CD4-positive, CD25-positive, alpha-beta regulatory T cell (primary cell): ENCODE data around the gene ID3. TPM values are rescaled to one million over a fixed set of nuclear protein-coding genes. Genes with fewer than 3 reads are reported as not detected.

Source experiments
- ATAC-seq, 2 donors: fragments of 150-1000 bp; cut with Tn5 transposase; one replicate each; pipeline ENCODE4 v1.10.0; 2021; ENCODE audit warnings: low read depth in 2 of 2, moderate number of reproducible peaks in 2 of 2, moderate library complexity in 1 of 2
- DNase-seq, 3 donors: peaks; one replicate each; pipeline versions ENCODE4 v3.0.0 to v3.0.0-alpha.2; 2012 to 2022; ENCODE audit warnings: mixed read lengths in 1 of 3
- H3K27ac ChIP-seq: one replicate; pipeline ENCODE4 v1.7.0; 2013; ENCODE audit warnings: mild to moderate bottlenecking, low read length; ENCODE audit not compliant: insufficient read depth, poor library complexity, severe bottlenecking
- H3K27me3 ChIP-seq: one replicate; pipeline ENCODE4 v1.7.0; 2013; ENCODE audit warnings: low read length; ENCODE audit not compliant: control insufficient read depth, insufficient read depth
- H3K36me3 ChIP-seq: one replicate; pipeline ENCODE4 v1.7.0; 2013; ENCODE audit warnings: mild to moderate bottlenecking, low read length, moderate library complexity; ENCODE audit not compliant: control insufficient read depth, insufficient read depth
- H3K4me1 ChIP-seq: 2 replicates; pipeline ENCODE4 v1.7.0; 2013; ENCODE audit warnings: mild to moderate bottlenecking, low read length; ENCODE audit not compliant: insufficient read depth, control insufficient read depth, poor library complexity, severe bottlenecking
- H3K4me3 ChIP-seq: one replicate; pipeline ENCODE4 v1.7.0; 2013; ENCODE audit warnings: low read depth, mild to moderate bottlenecking, low read length, moderate library complexity
- H3K9me3 ChIP-seq, 2 experiments: 1 replicate in 1 of 2; 2 replicates in 1 of 2; pipeline ENCODE4 v1.7.0; 2013; ENCODE audit warnings: low read length in 2 of 2, mild to moderate bottlenecking in 1 of 2, moderate library complexity in 1 of 2; ENCODE audit not compliant: control insufficient read depth in 2 of 2
- H3K27ac Mint-ChIP-seq, 3 donors: one replicate each; pipeline ENCODE4 v1.8.0; 2020 to 2022; ENCODE audit warnings: mild to moderate bottlenecking in 3 of 3, mixed read lengths in 3 of 3, moderate library complexity in 2 of 3
- H3K27me3 Mint-ChIP-seq: one replicate; pipeline ENCODE4 v1.8.0; 2022; ENCODE audit warnings: mild to moderate bottlenecking, mixed read lengths
- H3K36me3 Mint-ChIP-seq: one replicate; pipeline ENCODE4 v1.8.0; 2020; ENCODE audit warnings: mixed read lengths
- H3K4me1 Mint-ChIP-seq, 4 donors: one replicate each; pipeline ENCODE4 v1.8.0; 2020 to 2022; ENCODE audit warnings: mixed read lengths in 4 of 4, mild to moderate bottlenecking in 1 of 4
- H3K4me3 Mint-ChIP-seq, 4 donors: one replicate each; pipeline ENCODE4 v1.8.0; 2020 to 2022; ENCODE audit warnings: mild to moderate bottlenecking in 4 of 4, mixed read lengths in 4 of 4, moderate library complexity in 3 of 4
- H3K9me3 Mint-ChIP-seq, 7 donors: one replicate each; pipeline ENCODE4 v1.8.0; 2020 to 2022; ENCODE audit warnings: mixed read lengths in 7 of 7, mild to moderate bottlenecking in 3 of 7, moderate library complexity in 2 of 7
- polyA plus RNA-seq, 4 donors: library from polyadenylated mRNA; unstranded; fragments of 300-500 nt; fragmentation: Illumina TruSeq; gene quantifications; one replicate each; pipeline ENCODE4 v1.2.3, GENCODE V29; 2021
- total RNA-seq: library from RNA; stranded (reverse); gene quantifications from one replicate; pipeline ENCODE4 v1.2.3, GENCODE V29; 2022

Gene ID3
- total and polyA plus RNA-seq, 5 donors from 2014 or later: 35.9 to 56.9 (median 51.1) TPM

DNA sequence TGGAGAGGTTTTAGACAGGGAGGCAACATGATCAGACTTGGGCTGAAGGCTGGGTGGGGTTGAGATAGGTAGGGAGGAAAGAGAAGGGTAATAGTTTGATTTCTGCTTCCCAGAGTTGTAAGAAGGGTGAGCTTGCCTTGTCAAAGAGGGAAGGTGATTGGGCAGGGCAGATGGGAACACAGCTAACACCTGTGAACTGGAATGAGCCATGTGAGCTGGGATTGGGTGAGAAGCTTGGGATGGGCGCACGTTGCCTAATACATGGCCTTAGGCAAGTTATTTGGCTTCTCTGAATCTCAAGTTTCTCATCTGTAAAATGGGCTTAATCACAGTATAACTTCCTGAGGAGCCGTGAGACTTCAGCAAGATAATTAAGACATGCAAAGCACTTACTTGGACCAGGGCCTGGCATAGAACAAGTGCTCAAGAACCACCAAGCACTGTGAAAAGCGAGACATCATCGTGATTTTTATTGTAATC, 33.8 kb upstream of the ID3 start:
- ATAC-seq (no peak), DNase-seq (no peak)
- Mint-ChIP-seq H3K9me3 (peaks cover 0 to 1% (median 0%) of the 10 kb centered on the region in 7 donors), H3K4me1 (peaks cover 40 to 93% (median 57%) of the 10 kb centered on the region in 4 donors), H3K27me3 (no peaks in the 10 kb centered on the region), H3K27ac (peak overlapping the region; percentile 79 to 95 (median 94)), H3K36me3 (peaks cover 5% of the 10 kb centered on the region), H3K4me3 (peak overlapping the region in 3 of 4 donors; percentile 14 to 32 (median 20))
- H3K27me3 ChIP-seq: no peaks in the 10 kb centered on the region
- no peaks in the 10 kb centered on the region for H3K36me3 ChIP-seq
- no peaks in the 10 kb centered on the region for H3K9me3 ChIP-seq
- peak overlapping the region; percentile 35 for H3K4me3 ChIP-seq
- H3K4me1 ChIP-seq: peaks cover 74% of the 10 kb centered on the region
- peak overlapping the region; percentile 60 for H3K27ac ChIP-seq

DNA sequence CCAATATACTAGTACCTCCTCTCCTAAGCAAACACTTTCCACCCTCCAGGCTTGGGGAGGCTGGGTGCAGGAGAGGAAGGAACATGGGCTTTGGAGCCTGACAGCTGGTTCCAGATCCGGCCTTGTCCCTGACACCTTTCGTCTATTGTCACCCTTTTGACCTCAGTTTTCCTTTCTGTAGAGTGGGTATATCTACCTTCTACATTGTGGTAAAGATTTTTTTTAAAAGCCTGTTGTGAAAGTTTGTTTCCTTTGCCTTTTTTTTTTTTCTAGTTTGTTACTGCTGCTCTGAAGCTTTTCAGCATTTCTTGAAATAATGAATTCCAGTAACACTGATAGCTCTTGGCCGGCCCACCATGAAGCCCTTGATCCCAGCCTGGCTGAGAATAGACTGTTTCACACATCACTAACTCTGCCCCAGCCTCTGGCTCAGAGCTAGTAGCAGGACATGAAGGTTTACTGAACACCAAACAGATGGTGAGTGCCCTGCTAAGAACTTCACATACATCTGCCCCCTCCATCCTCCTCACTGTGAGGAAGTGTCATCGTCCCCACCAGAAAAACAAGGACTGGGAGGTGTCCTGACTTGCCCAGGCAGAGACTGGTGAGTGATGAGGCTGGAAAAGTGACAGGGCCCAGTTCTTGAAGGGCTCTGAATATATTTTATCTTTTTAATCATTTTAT, 33.0 kb upstream of the ID3 start:
- H3K4me3 ChIP-seq: peak overlapping the region; percentile 48
- peak in 2 of 3 donors; percentile 35 to 48 for DNase-seq

DNA sequence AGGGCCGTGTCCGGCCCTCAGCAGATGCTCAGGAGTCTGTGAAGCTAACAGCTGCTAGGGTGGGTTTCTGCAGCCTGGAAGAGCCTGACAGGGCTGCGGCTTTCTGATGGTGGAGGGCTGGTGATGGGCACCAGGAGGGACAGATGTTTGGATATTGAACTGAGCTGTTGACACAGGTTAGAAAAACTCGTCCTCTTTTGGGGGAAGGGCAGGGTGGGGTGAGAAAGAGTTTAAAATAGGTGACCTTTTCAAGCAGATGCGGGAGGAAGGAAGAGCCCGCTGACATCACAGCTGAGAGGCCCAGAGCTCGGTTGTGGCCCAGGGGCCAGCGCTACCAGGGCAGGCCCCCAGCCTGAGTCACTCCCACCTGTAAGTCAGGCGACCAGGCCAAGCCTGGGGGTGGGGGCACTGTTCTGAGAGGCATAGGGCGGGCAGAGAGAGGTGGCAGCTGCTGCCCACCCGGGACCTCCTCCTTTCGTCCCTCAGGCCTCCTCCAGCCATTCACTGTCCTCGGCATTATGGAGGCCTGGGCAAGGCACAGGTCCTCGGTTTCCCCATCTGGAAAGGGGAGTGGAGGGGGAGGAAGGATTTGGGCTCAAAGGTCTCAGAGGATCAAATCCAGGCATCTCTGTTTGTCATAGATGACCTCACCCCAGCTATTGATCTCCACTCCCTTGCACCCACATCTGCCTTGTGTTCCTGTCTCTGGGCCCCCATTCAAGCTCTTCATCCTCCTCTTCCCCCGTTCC, 32.3 kb upstream of the ID3 start:
- H3K9me3 Mint-ChIP-seq: peaks cover 0 to 1% (median 0%) of the 10 kb centered on the region in 7 donors
- DNase-seq (peak in 2 of 3 donors; percentile 12 to 67), ATAC-seq (peak; percentile 67 to 73)
- peak overlapping the region; percentile 55 to 80 (median 68) for H3K4me3 Mint-ChIP-seq
- H3K27me3 Mint-ChIP-seq: no peaks in the 10 kb centered on the region
- peak overlapping the region; percentile 79 to 99 (median 95) for H3K27ac Mint-ChIP-seq
- peak overlapping the region; percentile 60 for H3K27ac ChIP-seq
- H3K4me3 ChIP-seq: peak overlapping the region; percentile 48
- no peaks in the 10 kb centered on the region for H3K27me3 ChIP-seq
- no peaks in the 10 kb centered on the region for H3K36me3 ChIP-seq
- peaks cover 27 to 82% (median 48%) of the 10 kb centered on the region in 4 donors for H3K4me1 Mint-ChIP-seq
- H3K36me3 Mint-ChIP-seq: peaks cover 5% of the 10 kb centered on the region
- H3K9me3 ChIP-seq: no peaks in the 10 kb centered on the region
- H3K4me1 ChIP-seq: peaks cover 61% of the 10 kb centered on the region

More for the DNA sequence above, 33.0 kb upstream of the ID3 start:
- Mint-ChIP-seq H3K4me1 (peaks cover 33 to 90% (median 53%) of the 10 kb centered on the region in 4 donors), H3K27ac (peak overlapping the region; percentile 79 to 99 (median 95)), H3K9me3 (peaks cover 0 to 1% (median 0%) of the 10 kb centered on the region in 7 donors), H3K36me3 (peaks cover 5% of the 10 kb centered on the region), H3K27me3 (no peaks in the 10 kb centered on the region), H3K4me3 (peak overlapping the region; percentile 43 to 80 (median 68))
- Histone ChIP-seq H3K27me3 (no peaks in the 10 kb centered on the region), H3K27ac (peak overlapping the region; percentile 60), H3K36me3 (no peaks in the 10 kb centered on the region), H3K9me3 (no peaks in the 10 kb centered on the region), H3K4me1 (peaks cover 67% of the 10 kb centered on the region)
- peak in 1 of 2 donors; percentile 13 for ATAC-seq

DNA sequence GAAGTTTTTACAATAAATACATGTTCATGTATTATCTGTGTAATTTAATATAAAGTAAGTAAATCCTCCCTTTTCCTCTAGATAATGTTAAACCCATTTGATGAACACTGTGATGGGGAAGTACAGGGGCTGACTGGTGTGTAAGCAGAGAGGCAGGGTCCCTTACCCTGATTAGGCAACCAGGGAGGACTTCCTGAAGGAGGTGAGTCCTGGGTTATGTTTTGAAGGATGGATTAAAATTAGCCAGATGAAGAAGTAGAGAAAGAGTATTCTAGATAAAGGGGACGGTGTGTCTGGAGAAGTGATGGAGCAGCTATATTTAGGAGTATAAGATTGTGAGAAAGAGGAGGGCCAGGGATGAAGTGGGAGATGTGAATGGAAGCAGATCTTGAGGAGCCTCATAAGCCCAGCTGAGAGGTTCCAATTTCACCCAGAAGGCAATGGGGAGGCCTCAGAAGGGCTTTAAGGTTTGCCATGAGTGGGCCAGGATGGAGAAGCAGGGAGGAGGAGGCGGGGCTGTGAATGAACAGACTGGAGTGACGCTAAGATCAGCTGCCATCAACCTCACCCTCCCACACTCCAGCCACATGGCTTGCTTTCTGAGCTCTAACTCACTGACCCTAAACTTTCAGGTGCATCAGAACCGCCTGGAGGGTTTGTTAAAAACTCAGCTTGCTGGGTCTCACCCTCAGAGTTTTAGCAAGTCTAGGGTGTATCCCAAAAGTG, 30.9 kb upstream of the ID3 start:
- ATAC-seq: no peak
- H3K4me1 Mint-ChIP-seq: peaks cover 21 to 73% (median 41%) of the 10 kb centered on the region in 4 donors
- peaks cover 49% of the 10 kb centered on the region for H3K4me1 ChIP-seq

DNA sequence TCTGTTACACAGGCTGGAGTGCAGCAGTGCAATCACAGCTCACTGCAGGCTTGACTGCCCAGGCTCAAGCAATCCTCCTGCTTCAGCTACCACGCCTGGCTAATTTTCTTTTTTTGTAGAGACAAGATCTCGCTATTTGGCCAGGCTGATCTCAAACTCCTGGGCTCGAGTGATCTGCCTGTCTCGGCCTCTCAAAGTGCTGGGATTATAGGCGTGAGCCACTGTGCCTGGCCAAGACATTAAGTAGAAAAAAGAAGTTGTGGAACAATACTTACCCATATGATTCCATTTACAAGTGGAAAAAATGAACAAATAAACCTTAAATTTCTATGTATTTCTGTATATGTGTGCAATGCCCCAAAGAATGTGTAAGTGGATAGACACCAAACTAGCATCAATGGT, 30.3 kb upstream of the ID3 start:
- Histone ChIP-seq H3K36me3 (no peaks in the 10 kb centered on the region), H3K4me3 (no peak overlapping the region), H3K27me3 (no peaks in the 10 kb centered on the region), H3K9me3 (no peaks in the 10 kb centered on the region), H3K4me1 (peaks cover 47% of the 10 kb centered on the region), H3K27ac (no peak overlapping the region)
- peaks cover 5% of the 10 kb centered on the region for H3K36me3 Mint-ChIP-seq
- peak overlapping the region; percentile 14 to 60 (median 20) for H3K27ac Mint-ChIP-seq
- no peak for ATAC-seq
- peaks cover 21 to 67% (median 37%) of the 10 kb centered on the region in 4 donors for H3K4me1 Mint-ChIP-seq
- no peak for DNase-seq
- H3K27me3 Mint-ChIP-seq: no peaks in the 10 kb centered on the region
- peak overlapping the region in 1 of 4 donors; percentile 72 for H3K4me3 Mint-ChIP-seq
- peaks cover 0 to 1% (median 0%) of the 10 kb centered on the region in 7 donors for H3K9me3 Mint-ChIP-seq

More for the DNA sequence above, 30.9 kb upstream of the ID3 start:
- no peak for DNase-seq
- Histone ChIP-seq H3K9me3 (no peaks in the 10 kb centered on the region), H3K27me3 (no peaks in the 10 kb centered on the region), H3K27ac (no peak overlapping the region), H3K36me3 (no peaks in the 10 kb centered on the region), H3K4me3 (no peak overlapping the region)
- H3K9me3 Mint-ChIP-seq: peaks cover 0 to 1% (median 0%) of the 10 kb centered on the region in 7 donors
- peak overlapping the region in 1 of 4 donors; percentile 72 for H3K4me3 Mint-ChIP-seq
- peaks cover 5% of the 10 kb centered on the region for H3K36me3 Mint-ChIP-seq
- H3K27ac Mint-ChIP-seq: peak overlapping the region; percentile 60 to 95 (median 72)
- no peaks in the 10 kb centered on the region for H3K27me3 Mint-ChIP-seq

DNA sequence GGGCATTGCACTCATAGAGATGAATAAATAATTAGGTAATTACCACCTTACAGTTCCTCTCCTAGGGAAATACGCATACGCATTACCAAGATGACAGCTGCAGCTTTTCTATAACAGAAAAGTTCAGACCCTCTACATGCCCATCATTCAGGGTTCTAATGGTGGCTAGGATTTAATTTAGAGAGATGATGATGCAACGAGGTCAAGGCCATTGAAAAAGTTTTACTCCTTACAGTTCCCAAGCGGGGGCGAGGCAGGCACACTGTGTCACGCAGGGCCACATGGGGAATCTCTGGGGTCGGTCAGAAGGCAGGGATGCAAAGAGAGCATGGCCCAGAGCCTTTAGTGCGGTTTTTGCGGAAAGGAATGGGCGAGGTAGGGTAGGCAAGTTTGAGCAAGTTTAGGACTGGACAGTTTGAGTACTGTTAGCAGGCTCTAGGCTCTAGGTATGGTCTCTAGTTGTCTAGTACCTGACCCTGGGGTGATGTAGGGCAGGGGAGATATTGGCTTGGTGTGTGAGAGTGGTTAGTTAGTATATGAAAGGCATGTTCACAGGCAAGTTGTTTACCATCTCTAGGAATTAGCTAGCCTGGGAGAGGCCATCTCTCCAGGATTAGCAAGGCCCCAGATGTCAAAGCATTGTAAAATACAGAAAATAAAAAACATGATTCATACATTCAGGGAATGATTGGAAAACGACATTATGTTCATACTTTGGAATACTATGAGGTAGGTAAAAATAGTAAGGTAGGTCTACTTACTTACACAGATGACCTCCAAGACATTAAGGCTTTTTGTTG, 29.6 kb upstream of the ID3 start:
- peaks cover 5% of the 10 kb centered on the region for H3K36me3 Mint-ChIP-seq
- H3K9me3 ChIP-seq: no peaks in the 10 kb centered on the region
- H3K27me3 ChIP-seq: no peaks in the 10 kb centered on the region
- DNase-seq (no peak), ATAC-seq (no peak)
- peaks cover 0 to 1% (median 0%) of the 10 kb centered on the region in 7 donors for H3K9me3 Mint-ChIP-seq
- H3K27ac Mint-ChIP-seq: peak overlapping the region in 2 of 3 donors; percentile 21 to 63
- H3K4me1 Mint-ChIP-seq: peaks cover 21 to 60% (median 34%) of the 10 kb centered on the region in 4 donors
- H3K4me1 ChIP-seq: peaks cover 40% of the 10 kb centered on the region
- no peaks in the 10 kb centered on the region for H3K36me3 ChIP-seq
- peak overlapping the region in 1 of 4 donors; percentile 29 for H3K4me3 Mint-ChIP-seq
- no peak overlapping the region for H3K27ac ChIP-seq
- no peak overlapping the region for H3K4me3 ChIP-seq
- no peaks in the 10 kb centered on the region for H3K27me3 Mint-ChIP-seq
